Measurements from ENCODE around the gene NR3C1. TPM values are rescaled to one million over a fixed set of nuclear protein-coding genes. Genes with fewer than 3 reads are reported as not detected.

NR3C1 gene
- total RNA-seq, 1 donor from 2014 or later: 47.8 TPM

GRCh38 chr5:143237664-143238063, 165.8 kb downstream of the NR3C1 start:
- no peaks in the 10 kb centered on the region for H3K36me3 Mint-ChIP-seq (ENCODE audit: unreplicated experiment)
- H3K4me3 Mint-ChIP-seq (ENCODE audit: unreplicated experiment): no peak overlapping the region
- no peaks in the 10 kb centered on the region for H3K27me3 Mint-ChIP-seq (ENCODE audit: unreplicated experiment)
- TF ChIP-seq CTCF (IDR thresholded peaks at IDR 0.05): no peak
- no peak overlapping the region for H3K27ac Mint-ChIP-seq (ENCODE audit: unreplicated experiment)
- H3K9me3 Mint-ChIP-seq (ENCODE audit: unreplicated experiment): no peaks in the 10 kb centered on the region
- peaks cover 18% of the 10 kb centered on the region for H3K4me1 Mint-ChIP-seq (ENCODE audit: unreplicated experiment)
- DNase-seq (ENCODE audit: extremely low spot score, unreplicated experiment): no peak

- Mint-ChIP-seq H3K27ac (ENCODE audit: unreplicated experiment) (no peak overlapping the region), H3K4me3 (ENCODE audit: unreplicated experiment) (no peak overlapping the region), H3K4me1 (ENCODE audit: unreplicated experiment) (peaks cover 14% of the 10 kb centered on the region), H3K36me3 (ENCODE audit: unreplicated experiment) (no peaks in the 10 kb centered on the region), H3K27me3 (ENCODE audit: unreplicated experiment) (no peaks in the 10 kb centered on the region), H3K9me3 (ENCODE audit: unreplicated experiment) (no peaks in the 10 kb centered on the region)
- DNase-seq (ENCODE audit: extremely low spot score, unreplicated experiment): no peak
- no peak for TF ChIP-seq CTCF (IDR thresholded peaks at IDR 0.05)
Measured at GRCh38 chr5:143236682-143237081, 166.8 kb downstream of the NR3C1 start.

- DNase-seq (ENCODE audit: extremely low spot score, unreplicated experiment): no peak
- peaks cover 21% of the 10 kb centered on the region for H3K4me1 Mint-ChIP-seq (ENCODE audit: unreplicated experiment)
- H3K27ac Mint-ChIP-seq (ENCODE audit: unreplicated experiment): no peak overlapping the region
Measured at GRCh38 chr5:143235423-143235822, 168.1 kb downstream of the NR3C1 start.

GRCh38 chr5:143234162-143234842, 169.2 kb downstream of the NR3C1 start:
- no peak for DNase-seq (ENCODE audit: extremely low spot score, unreplicated experiment)
- H3K4me3 Mint-ChIP-seq (ENCODE audit: unreplicated experiment): no peak overlapping the region

More at GRCh38 chr5:143235423-143235822, 168.1 kb downstream of the NR3C1 start:
- H3K9me3 Mint-ChIP-seq (ENCODE audit: unreplicated experiment): no peaks in the 10 kb centered on the region
- H3K27me3 Mint-ChIP-seq (ENCODE audit: unreplicated experiment): no peaks in the 10 kb centered on the region
- no peak overlapping the region for H3K4me3 Mint-ChIP-seq (ENCODE audit: unreplicated experiment)
- TF ChIP-seq CTCF (IDR thresholded peaks at IDR 0.05): no peak
- H3K36me3 Mint-ChIP-seq (ENCODE audit: unreplicated experiment): no peaks in the 10 kb centered on the region

More at GRCh38 chr5:143234162-143234842, 169.2 kb downstream of the NR3C1 start:
- peaks cover 21% of the 10 kb centered on the region for H3K4me1 Mint-ChIP-seq (ENCODE audit: unreplicated experiment)
- no peak for TF ChIP-seq CTCF (IDR thresholded peaks at IDR 0.05)
- H3K9me3 Mint-ChIP-seq (ENCODE audit: unreplicated experiment): no peaks in the 10 kb centered on the region
- H3K27ac Mint-ChIP-seq (ENCODE audit: unreplicated experiment): no peak overlapping the region
- H3K36me3 Mint-ChIP-seq (ENCODE audit: unreplicated experiment): no peaks in the 10 kb centered on the region
- H3K27me3 Mint-ChIP-seq (ENCODE audit: unreplicated experiment): no peaks in the 10 kb centered on the region

Measured in osteocyte (in vitro differentiated cells).